OCI-LY1 (cell line): Measurements from ENCODE around the gene ZNF91.
"Not testable (repeated sequence)": the region's sequence is repeated elsewhere in the genome, so short reads cannot be mapped to it uniquely, and the experiment has no call there.

ENCODE experiments used
- H2AFZ ChIP-seq: fragments of 200-600 bp; sonication (generic), shearing (Covaris generic); 2 replicates; pipeline ENCODE4 v1.6.0; 2014; ENCODE audit warnings: antibody characterized with exemption, mild to moderate bottlenecking, low read length
- H3F3A ChIP-seq: fragments of 200-600 bp; sonication (generic), shearing (Covaris generic); 2 replicates; pipeline ENCODE4 v1.6.0; 2014; ENCODE audit warnings: mild to moderate bottlenecking, antibody characterized with exemption, low read length, moderate library complexity; ENCODE audit not compliant: insufficient read depth
- H3K27ac ChIP-seq: fragments of 200-600 bp; sonication (generic); 2 replicates; pipeline ENCODE4 v1.5.1; 2014; ENCODE audit warnings: low read length, mixed run types, mild to moderate bottlenecking, low read depth; ENCODE audit not compliant: poor library complexity, severe bottlenecking
- H3K27me3 ChIP-seq: fragments of 200-600 bp; sonication (generic); 2 replicates; pipeline ENCODE4 v1.6.0; 2014; ENCODE audit warnings: antibody characterized with exemption, mild to moderate bottlenecking, low read length, moderate library complexity; ENCODE audit not compliant: insufficient read depth
- H3K36me3 ChIP-seq: fragments of 200-600 bp; sonication (generic); 2 replicates; pipeline ENCODE4 v1.6.1; 2014; ENCODE audit warnings: mild to moderate bottlenecking, antibody characterized with exemption, low read length, moderate library complexity, mixed read lengths; ENCODE audit not compliant: insufficient read depth
- H3K4me1 ChIP-seq: fragments of 200-600 bp; sonication (generic); 2 replicates; pipeline ENCODE4 v1.5.1; 2014; ENCODE audit warnings: mild to moderate bottlenecking, low read length, moderate library complexity; ENCODE audit not compliant: insufficient read depth, severe bottlenecking
- H3K4me2 ChIP-seq: fragments of 200-600 bp; sonication (generic), shearing (Covaris generic); 2 replicates; pipeline ENCODE4 v1.6.1; 2014; ENCODE audit warnings: low read length
- H3K4me3 ChIP-seq: fragments of 200-600 bp; sonication (generic); 2 replicates; pipeline ENCODE4 v1.5.1; 2014; ENCODE audit warnings: low read length, low read depth, mild to moderate bottlenecking, mixed read lengths; ENCODE audit not compliant: poor library complexity, severe bottlenecking
- H3K79me2 ChIP-seq: fragments of 200-600 bp; shearing (Covaris generic); 2 replicates; pipeline ENCODE4 v1.6.1; 2016; ENCODE audit warnings: mixed run types, low read length, mixed read lengths; ENCODE audit not compliant: insufficient read depth
- H3K9ac ChIP-seq: fragments of 200-600 bp; sonication (generic), shearing (Covaris generic); 2 replicates; pipeline ENCODE4 v1.6.1; 2014; ENCODE audit warnings: mild to moderate bottlenecking, low read length, mixed read lengths
- H3K9me2 ChIP-seq: fragments of 200-600 bp; sonication (generic), shearing (Covaris generic); 2 replicates; pipeline ENCODE4 v1.6.1; 2014; ENCODE audit warnings: low read depth, mild to moderate bottlenecking, low read length, mixed read lengths
- H3K9me3 ChIP-seq: fragments of 200-600 bp; shearing (Covaris generic); 2 replicates; pipeline ENCODE4 v1.6.1; 2014; ENCODE audit warnings: low read length, mixed read lengths
- H4K20me1 ChIP-seq: fragments of 200-600 bp; sonication (generic), shearing (Covaris generic); 2 replicates; pipeline ENCODE4 v1.6.0; 2016; ENCODE audit warnings: mild to moderate bottlenecking, low read length; ENCODE audit not compliant: insufficient read depth
- EZH2 ChIP-seq: fragments of 200-600 bp; sonication (generic), shearing (Covaris generic); IDR thresholded peaks from 2 replicates; pipeline ENCODE4 v1.8.0; 2017; ENCODE audit warnings: borderline replicate concordance, mixed run types, mild to moderate bottlenecking, antibody characterized with exemption, low read length, moderate library complexity, mixed read lengths
- TF ChIP-seq, protein P1 (sequence below): fragments of 200-600 bp; sonication (generic), shearing (Covaris generic); IDR thresholded peaks from 2 replicates; pipeline ENCODE4 v1.5.1; 2017; ENCODE audit warnings: mild to moderate bottlenecking, antibody characterized with exemption, low read length, moderate library complexity, mixed read lengths

Gene ZNF91

DNA sequence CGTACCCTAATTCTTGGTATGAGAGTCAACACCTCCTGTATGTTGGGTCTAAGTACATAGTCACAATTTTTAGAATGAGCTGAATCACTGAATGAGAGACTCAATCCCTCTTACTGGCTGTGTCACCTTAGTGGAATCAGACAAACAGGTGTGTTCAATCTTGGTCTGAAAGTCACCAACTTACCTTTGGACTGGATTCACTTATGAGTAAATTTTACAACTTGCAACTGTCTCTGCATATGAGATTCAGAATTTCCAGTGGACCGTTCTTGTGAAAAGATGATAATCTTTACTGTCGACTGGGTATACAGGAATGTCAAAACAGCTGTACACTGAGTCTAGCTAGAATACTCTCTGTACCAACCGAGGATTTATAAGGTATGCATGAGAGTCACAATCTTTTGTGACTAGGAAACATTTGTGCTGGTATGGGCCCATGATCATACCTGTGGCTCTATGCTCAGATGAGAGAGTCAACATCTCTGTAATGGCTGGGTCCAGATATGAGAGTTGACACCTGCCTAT lies 5.9 kb upstream of the ZNF91 start:
- H3K9me3 ChIP-seq: no peaks in the 10 kb centered on the region
- H3K27ac ChIP-seq: no peak overlapping the region
- no peak overlapping the region for H3K4me2 ChIP-seq

DNA sequence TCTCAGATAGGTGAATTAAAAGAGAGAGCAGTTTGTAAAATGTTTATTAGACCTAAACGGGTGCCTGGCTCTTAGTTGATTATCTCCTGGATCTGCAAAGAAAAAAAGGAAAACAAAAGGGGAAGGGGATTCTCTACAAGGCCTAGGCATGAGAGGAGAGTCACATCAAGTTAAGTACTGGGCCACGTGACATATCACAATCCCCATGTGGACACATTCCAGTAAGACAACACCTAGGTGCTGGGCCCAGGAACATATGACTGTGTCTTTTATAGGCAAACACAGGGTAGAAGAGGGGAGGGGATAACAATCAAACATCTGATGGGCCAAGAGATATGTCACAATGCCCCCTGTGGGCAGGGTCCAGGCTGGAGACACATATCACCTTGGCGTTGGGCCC lies 4.2 kb upstream of the ZNF91 start:
- Histone ChIP-seq H4K20me1 (no peaks in the 10 kb centered on the region), H3F3A (no peaks in the 10 kb centered on the region), H3K4me3 (no peak overlapping the region), H3K9me3 (no peaks in the 10 kb centered on the region), H3K4me2 (no peak overlapping the region), H3K36me3 (0 out of 2 replicates have a peak, but pooled peaks cover under 1% of the 10 kb centered on the region), H3K4me1 (peaks cover 4% of the 10 kb centered on the region), H3K27me3 (no peaks in the 10 kb centered on the region), H3K9ac (no peak overlapping the region), H2AFZ (no peak overlapping the region), H3K9me2 (no peaks in the 10 kb centered on the region), H3K79me2 (peaks cover 7% of the 10 kb centered on the region), H3K27ac (no peak overlapping the region)
- TF ChIP-seq, protein P1, sequence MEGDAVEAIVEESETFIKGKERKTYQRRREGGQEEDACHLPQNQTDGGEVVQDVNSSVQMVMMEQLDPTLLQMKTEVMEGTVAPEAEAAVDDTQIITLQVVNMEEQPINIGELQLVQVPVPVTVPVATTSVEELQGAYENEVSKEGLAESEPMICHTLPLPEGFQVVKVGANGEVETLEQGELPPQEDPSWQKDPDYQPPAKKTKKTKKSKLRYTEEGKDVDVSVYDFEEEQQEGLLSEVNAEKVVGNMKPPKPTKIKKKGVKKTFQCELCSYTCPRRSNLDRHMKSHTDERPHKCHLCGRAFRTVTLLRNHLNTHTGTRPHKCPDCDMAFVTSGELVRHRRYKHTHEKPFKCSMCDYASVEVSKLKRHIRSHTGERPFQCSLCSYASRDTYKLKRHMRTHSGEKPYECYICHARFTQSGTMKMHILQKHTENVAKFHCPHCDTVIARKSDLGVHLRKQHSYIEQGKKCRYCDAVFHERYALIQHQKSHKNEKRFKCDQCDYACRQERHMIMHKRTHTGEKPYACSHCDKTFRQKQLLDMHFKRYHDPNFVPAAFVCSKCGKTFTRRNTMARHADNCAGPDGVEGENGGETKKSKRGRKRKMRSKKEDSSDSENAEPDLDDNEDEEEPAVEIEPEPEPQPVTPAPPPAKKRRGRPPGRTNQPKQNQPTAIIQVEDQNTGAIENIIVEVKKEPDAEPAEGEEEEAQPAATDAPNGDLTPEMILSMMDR: no peak
- TF ChIP-seq EZH2: no peak

More for the DNA sequence above, 5.9 kb upstream of the ZNF91 start:
- Histone ChIP-seq H3K79me2 (no peaks in the 10 kb centered on the region), H3K27me3 (no peaks in the 10 kb centered on the region), H3K36me3 (no peaks in the 10 kb centered on the region), H3K4me3 (no peak overlapping the region), H3F3A (no peaks in the 10 kb centered on the region), H3K9ac (no peak overlapping the region), H2AFZ (no peak overlapping the region), H4K20me1 (no peaks in the 10 kb centered on the region), H3K4me1 (no peaks in the 10 kb centered on the region), H3K9me2 (no peaks in the 10 kb centered on the region)
- TF ChIP-seq EZH2: no peak
- TF ChIP-seq, protein P1: no peak

DNA sequence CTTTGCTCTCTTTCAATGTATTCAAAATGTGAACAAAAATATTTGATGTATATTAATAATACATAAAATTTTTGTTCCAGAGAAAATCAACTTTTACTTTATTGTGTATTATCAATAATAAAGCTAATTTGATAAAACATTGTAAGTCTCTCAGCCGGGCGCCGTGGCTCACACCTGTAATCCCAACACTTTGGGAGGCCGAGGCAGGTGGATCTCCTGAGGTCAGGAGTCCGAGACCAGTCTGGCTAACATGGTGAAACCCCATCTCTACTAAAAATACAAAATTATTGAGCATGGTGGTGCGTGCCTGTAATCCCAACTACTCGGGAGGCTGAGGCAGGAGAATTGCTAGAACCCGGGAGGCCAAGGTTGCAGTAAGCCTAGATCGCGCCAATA lies 449 bp upstream of the ZNF91 start:
- not testable (repeated sequence) for H3K9me2 ChIP-seq, H3F3A ChIP-seq, H3K27me3 ChIP-seq, H3K9me3 ChIP-seq, H4K20me1 ChIP-seq, H3K9ac ChIP-seq, H3K27ac ChIP-seq
- Histone ChIP-seq H3K4me3 (peak overlapping the region; percentile 98), H3K4me1 (peaks cover 13% of the 10 kb centered on the region), H3K4me2 (0 out of 2 replicates have a peak overlapping the region, but pooled peaks have one; percentile 73), H2AFZ (peak overlapping the region; percentile 82; the same call in 1 of the 2 replicates), H3K36me3 (peaks cover 37% of the 10 kb centered on the region), H3K79me2 (peaks cover 36% of the 10 kb centered on the region)

DNA sequence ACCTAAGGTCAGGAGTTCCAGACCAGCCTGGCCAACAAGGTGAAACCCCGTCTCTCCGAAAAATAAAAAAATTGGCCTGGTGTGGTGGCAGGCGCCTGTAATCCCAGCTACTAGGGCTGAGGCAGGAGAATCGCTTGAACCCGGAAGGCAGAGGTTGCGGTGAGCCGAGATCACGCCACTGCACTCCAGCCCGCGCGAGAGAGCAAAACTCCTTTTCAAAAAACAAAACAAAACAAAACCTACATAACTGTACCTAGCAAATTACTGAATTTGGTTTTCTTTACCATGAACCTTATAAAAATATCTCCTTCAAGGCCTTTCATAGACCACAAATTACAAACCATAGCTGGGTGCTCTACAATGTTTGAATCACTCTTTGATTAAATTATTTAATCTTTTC lies 760 bp downstream of the ZNF91 start:
- peaks cover 13% of the 10 kb centered on the region for H3K4me1 ChIP-seq
- H3K9me3 ChIP-seq: peaks cover 9% of the 10 kb centered on the region; the same call in 1 of the 2 replicates
- H3K27ac ChIP-seq: peak overlapping the region; percentile 76
- H3K36me3 ChIP-seq: peaks cover 49% of the 10 kb centered on the region
- H3K9me2 ChIP-seq: no peaks in the 10 kb centered on the region
- TF ChIP-seq, protein P1: no peak
- no peaks in the 10 kb centered on the region for H3K27me3 ChIP-seq
- H4K20me1 ChIP-seq: no peaks in the 10 kb centered on the region
- peak overlapping the region; percentile 73 for H3K4me2 ChIP-seq
- H2AFZ ChIP-seq: no peak overlapping the region
- H3F3A ChIP-seq: 0 out of 2 replicates have a peak, but pooled peaks cover 5% of the 10 kb centered on the region
- H3K79me2 ChIP-seq: peaks cover 36% of the 10 kb centered on the region
- H3K9ac ChIP-seq: peak overlapping the region; percentile 91
- peak overlapping the region; percentile 98 for H3K4me3 ChIP-seq
